ENCODE data around the gene FOXK1. TPM values are rescaled to one million over a fixed set of nuclear protein-coding genes. Genes with fewer than 3 reads are reported as not detected.

FOXK1 gene
- total and polyA plus RNA-seq, 2 of the 13 experiments (the other 11 are each of a cell fraction or from before 2014, with no cell fraction given) = 4.6 to 8.8 TPM

DNA sequence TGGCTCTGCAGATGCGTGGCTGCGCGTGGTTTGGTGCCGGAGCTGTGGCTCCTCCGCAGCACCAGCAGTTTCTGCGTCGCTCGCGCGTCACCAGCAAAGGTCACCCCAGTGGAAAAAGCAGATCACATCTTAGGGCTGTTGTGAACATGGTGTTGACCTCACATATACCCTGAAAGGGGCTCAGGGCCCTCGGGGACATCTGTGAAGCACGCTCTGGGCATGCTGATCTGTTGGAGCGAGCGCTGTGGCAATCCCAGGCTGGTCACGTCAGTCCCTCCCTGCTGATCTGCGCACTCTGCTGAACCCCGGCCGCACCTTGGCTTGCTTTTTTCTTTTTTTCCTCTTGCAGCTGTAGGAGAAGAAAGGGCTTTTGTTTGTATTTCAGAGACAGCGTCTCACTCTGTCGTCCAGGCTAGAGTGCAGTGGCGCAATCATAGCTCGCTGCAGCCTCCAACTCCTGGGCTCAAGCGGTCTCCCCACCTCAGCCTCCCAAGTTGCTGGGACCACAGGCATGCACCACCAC, 60.0 kb downstream of the FOXK1 start (continued):
- no peak for TF ChIP-seq ZBTB49 (CRISPR knock-in tag; IDR thresholded peaks at IDR 0.05; ENCODE audit: borderline replicate concordance)
- TF ChIP-seq RELA (CRISPR knock-in tag; IDR thresholded peaks at IDR 0.05) = no peak
- TF ChIP-seq ZHX2 (IDR thresholded peaks at IDR 0.05; ENCODE audit: low read depth) = peak; percentile 68
- no peak for TF ChIP-seq ZHX2 (CRISPR knock-in tag; IDR thresholded peaks at IDR 0.05; ENCODE audit: borderline replicate concordance)
- TF ChIP-seq, protein P1, sequence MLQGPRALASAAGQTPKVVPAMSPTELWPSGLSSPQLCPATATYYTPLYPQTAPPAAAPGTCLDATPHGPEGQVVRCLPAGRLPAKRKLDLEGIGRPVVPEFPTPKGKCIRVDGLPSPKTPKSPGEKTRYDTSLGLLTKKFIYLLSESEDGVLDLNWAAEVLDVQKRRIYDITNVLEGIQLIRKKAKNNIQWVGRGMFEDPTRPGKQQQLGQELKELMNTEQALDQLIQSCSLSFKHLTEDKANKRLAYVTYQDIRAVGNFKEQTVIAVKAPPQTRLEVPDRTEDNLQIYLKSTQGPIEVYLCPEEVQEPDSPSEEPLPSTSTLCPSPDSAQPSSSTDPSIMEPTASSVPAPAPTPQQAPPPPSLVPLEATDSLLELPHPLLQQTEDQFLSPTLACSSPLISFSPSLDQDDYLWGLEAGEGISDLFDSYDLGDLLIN (CRISPR knock-in tag; IDR thresholded peaks at IDR 0.05; ENCODE audit: borderline replicate concordance) = no peak
- TF ChIP-seq UBTF (CRISPR knock-in tag; IDR thresholded peaks at IDR 0.05) = peak; percentile 61; the same call in 1 of the 2 replicates
- peak; percentile 86 for TF ChIP-seq RXRB (CRISPR knock-in tag; IDR thresholded peaks at IDR 0.05; ENCODE audit: borderline replicate concordance)
- TF ChIP-seq, protein P2, sequence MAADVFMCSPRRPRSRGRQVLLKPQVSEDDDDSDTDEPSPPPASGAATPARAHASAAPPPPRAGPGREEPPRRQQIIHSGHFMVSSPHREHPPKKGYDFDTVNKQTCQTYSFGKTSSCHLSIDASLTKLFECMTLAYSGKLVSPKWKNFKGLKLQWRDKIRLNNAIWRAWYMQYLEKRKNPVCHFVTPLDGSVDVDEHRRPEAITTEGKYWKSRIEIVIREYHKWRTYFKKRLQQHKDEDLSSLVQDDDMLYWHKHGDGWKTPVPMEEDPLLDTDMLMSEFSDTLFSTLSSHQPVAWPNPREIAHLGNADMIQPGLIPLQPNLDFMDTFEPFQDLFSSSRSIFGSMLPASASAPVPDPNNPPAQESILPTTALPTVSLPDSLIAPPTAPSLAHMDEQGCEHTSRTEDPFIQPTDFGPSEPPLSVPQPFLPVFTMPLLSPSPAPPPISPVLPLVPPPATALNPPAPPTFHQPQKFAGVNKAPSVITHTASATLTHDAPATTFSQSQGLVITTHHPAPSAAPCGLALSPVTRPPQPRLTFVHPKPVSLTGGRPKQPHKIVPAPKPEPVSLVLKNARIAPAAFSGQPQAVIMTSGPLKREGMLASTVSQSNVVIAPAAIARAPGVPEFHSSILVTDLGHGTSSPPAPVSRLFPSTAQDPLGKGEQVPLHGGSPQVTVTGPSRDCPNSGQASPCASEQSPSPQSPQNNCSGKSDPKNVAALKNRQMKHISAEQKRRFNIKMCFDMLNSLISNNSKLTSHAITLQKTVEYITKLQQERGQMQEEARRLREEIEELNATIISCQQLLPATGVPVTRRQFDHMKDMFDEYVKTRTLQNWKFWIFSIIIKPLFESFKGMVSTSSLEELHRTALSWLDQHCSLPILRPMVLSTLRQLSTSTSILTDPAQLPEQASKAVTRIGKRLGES (CRISPR knock-in tag; IDR thresholded peaks at IDR 0.05; ENCODE audit: borderline replicate concordance) = no peak

Data from HepG2 (cell line).